ENCODE data around the gene AGBL5.

Gene AGBL5

DNA sequence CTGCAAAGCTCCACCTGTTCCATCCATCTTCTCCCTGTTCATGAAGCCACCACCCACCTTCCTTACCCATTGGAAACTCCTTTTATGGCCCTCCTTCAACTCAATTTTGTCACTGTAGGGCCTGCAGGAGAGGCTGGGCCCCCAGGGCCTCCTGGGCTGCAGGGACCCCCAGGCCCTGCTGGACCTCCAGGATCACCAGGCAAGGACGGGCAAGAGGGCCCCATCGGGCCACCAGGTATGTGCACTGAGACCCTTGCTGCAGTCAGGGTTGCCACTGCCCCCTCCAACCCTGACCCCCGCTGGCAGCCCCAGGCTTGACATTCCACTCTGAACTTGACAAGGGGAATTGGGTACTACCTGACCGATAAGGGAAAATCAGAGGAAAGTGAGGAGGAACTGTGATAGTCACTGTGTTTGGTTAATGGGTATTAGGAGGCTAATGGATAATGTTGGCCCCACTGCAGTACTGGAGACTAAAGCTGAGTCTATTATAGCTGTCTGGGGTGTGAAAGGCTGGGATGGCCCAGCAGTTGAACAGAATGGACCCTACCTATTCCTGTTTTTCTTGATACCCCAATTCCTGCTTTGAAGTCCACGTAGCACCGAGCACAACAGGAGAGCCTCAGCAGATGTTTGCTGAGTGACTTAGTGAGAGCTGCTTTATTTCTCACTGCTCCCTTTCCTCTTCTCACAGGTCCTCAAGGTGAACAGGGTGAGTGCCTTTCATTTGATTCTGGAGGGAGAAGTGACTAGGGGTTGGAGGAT is 33.0 kb downstream of the AGBL5 start:
- TF ChIP-seq, protein P1, sequence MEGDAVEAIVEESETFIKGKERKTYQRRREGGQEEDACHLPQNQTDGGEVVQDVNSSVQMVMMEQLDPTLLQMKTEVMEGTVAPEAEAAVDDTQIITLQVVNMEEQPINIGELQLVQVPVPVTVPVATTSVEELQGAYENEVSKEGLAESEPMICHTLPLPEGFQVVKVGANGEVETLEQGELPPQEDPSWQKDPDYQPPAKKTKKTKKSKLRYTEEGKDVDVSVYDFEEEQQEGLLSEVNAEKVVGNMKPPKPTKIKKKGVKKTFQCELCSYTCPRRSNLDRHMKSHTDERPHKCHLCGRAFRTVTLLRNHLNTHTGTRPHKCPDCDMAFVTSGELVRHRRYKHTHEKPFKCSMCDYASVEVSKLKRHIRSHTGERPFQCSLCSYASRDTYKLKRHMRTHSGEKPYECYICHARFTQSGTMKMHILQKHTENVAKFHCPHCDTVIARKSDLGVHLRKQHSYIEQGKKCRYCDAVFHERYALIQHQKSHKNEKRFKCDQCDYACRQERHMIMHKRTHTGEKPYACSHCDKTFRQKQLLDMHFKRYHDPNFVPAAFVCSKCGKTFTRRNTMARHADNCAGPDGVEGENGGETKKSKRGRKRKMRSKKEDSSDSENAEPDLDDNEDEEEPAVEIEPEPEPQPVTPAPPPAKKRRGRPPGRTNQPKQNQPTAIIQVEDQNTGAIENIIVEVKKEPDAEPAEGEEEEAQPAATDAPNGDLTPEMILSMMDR (conservative IDR thresholded peaks at IDR 0.05; ENCODE audit: low read depth, low read length): no peak
- no peak overlapping the region for H3K4me3 ChIP-seq (ENCODE audit: low read depth, low read length)
- DNase-seq (ENCODE audit: low read depth): no peak

- DNase-seq (ENCODE audit: low read depth): no peak
- TF ChIP-seq, protein P1 (conservative IDR thresholded peaks at IDR 0.05; ENCODE audit: low read depth, low read length): no peak
- H3K4me3 ChIP-seq (ENCODE audit: low read depth, low read length): peak overlapping the region; percentile 63
These were observed 33.7 kb downstream of the AGBL5 start for GRCh38 chr2:27085062-27085672.

DNA sequence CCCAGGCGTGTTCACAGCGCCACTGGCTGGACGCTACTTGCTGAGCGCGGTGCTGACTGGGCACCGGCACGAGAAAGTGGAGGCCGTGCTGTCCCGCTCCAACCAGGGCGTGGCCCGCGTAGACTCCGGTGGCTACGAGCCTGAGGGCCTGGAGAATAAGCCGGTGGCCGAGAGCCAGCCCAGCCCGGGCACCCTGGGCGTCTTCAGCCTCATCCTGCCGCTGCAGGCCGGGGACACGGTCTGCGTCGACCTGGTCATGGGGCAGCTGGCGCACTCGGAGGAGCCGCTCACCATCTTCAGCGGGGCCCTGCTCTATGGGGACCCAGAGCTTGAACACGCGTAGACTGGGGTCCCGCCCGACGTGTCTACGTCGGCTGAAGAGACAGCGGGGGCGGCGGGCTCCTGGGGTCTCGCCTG is 34.2 kb downstream of the AGBL5 start:
- peak; percentile 63 for DNase-seq (ENCODE audit: low read depth)
- H3K4me3 ChIP-seq (ENCODE audit: low read depth, low read length): peak overlapping the region; percentile 63
- TF ChIP-seq, protein P1 (conservative IDR thresholded peaks at IDR 0.05; ENCODE audit: low read depth, low read length): peak; percentile 57

GRCh38 chr2:27086090-27086723 is 34.7 kb downstream of the AGBL5 start:
- peak; percentile 93 for DNase-seq (ENCODE audit: low read depth)
- H3K4me3 ChIP-seq (ENCODE audit: low read depth, low read length): peak overlapping the region; percentile 63
- TF ChIP-seq, protein P1 (conservative IDR thresholded peaks at IDR 0.05; ENCODE audit: low read depth, low read length): peak; percentile 56

DNA sequence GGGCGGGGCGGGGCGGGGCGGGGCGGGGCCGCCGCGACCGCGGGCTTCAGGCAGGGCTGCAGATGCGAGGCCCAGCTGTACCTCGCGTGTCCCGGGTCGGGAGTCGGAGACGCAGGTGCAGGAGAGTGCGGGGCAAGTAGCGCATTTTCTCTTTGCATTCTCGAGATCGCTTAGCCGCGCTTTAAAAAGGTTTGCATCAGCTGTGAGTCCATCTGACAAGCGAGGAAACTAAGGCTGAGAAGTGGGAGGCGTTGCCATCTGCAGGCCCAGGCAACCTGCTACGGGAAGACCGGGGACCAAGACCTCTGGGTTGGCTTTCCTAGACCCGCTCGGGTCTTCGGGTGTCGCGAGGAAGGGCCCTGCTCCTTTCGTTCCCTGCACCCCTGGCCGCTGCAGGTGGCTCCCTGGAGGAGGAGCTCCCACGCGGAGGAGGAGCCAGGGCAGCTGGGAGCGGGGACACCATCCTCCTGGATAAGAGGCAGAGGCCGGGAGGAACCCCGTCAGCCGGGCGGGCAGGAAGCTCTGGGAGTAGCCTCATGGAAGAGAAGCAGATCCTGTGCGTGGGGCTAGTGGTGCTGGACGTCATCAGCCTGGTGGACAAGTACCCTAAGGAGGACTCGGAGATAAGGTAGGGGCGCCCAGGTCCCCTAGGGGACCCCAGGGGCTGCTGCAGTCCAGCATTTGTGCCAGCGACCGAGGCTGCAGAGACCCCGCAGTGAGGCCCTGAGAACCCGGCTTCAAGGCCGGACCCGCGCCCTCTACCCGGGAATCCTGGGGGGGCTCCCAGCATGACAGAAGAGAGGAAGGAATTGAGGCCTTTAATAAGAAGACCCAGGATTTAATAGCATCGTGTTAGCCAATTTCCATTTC is 35.5 kb downstream of the AGBL5 start, which contains the start of gene KHK:
Gene KHK (plus strand): TSS at position 49 of the 870 bp plus-strand sequence. CDS start 488 bp downstream, at position 537.
- H3K4me3 ChIP-seq (ENCODE audit: low read depth, low read length): peak within 1 kb of the TSS; percentile 63
- no peak for DNase-seq (ENCODE audit: low read depth)
- TF ChIP-seq, protein P1 (conservative IDR thresholded peaks at IDR 0.05; ENCODE audit: low read depth, low read length): no peak

GRCh38 chr2:27087823-27088410 is 36.4 kb downstream of the AGBL5 start:
- H3K4me3 ChIP-seq (ENCODE audit: low read depth, low read length): no peak overlapping the region
- no peak for DNase-seq (ENCODE audit: low read depth)
- TF ChIP-seq, protein P1 (conservative IDR thresholded peaks at IDR 0.05; ENCODE audit: low read depth, low read length): no peak
